HEK293 (cell line): ENCODE data around the gene SF3A1.

Source experiments
- CTCF ChIP-seq: fragments of 450-650 bp; formaldehyde crosslinking; IDR thresholded peaks from 2 replicates; pipeline ENCODE4 v1.5.1; 2016; ENCODE audit warnings: missing biosample characterization, missing genetic modification characterization
- HIC1 ChIP-seq: fragments of 450-650 bp; formaldehyde crosslinking; IDR thresholded peaks from 2 replicates; pipeline ENCODE4 v1.5.1; 2016; ENCODE audit warnings: missing biosample characterization, missing genetic modification characterization
- WT1 ChIP-seq: fragments of 450-650 bp; formaldehyde crosslinking; IDR thresholded peaks from 2 replicates; pipeline ENCODE4 v1.5.1; 2016; ENCODE audit warnings: missing biosample characterization, missing genetic modification characterization
- ZNF10 ChIP-seq: fragments of 450-650 bp; formaldehyde crosslinking; IDR thresholded peaks from 2 replicates; pipeline ENCODE4 v1.5.1; 2017; ENCODE audit warnings: missing biosample characterization, missing genetic modification characterization
- ZNF138 ChIP-seq: fragments of 450-650 bp; formaldehyde crosslinking; IDR thresholded peaks from 2 replicates; pipeline ENCODE4 v1.5.1; 2016; ENCODE audit warnings: missing biosample characterization, missing genetic modification characterization, borderline replicate concordance
- ZNF175 ChIP-seq: fragments of 450-650 bp; formaldehyde crosslinking; IDR thresholded peaks from 2 replicates; pipeline ENCODE4 v1.5.1; 2016; ENCODE audit warnings: missing biosample characterization, missing genetic modification characterization
- ZNF18 ChIP-seq: fragments of 450-650 bp; formaldehyde crosslinking; IDR thresholded peaks from 2 replicates; pipeline ENCODE4 v1.5.1; 2016; ENCODE audit warnings: missing biosample characterization, missing genetic modification characterization
- ZNF398 ChIP-seq: fragments of 450-650 bp; formaldehyde crosslinking; IDR thresholded peaks from 2 replicates; pipeline ENCODE4 v1.5.1; 2017; ENCODE audit warnings: missing biosample characterization, missing genetic modification characterization
- ZSCAN4 ChIP-seq: fragments of 450-650 bp; formaldehyde crosslinking; IDR thresholded peaks from 2 replicates; pipeline ENCODE4 v1.5.1; 2017; ENCODE audit warnings: missing biosample characterization, missing genetic modification characterization

GRCh38 chr22:30334646-30335045, 22.0 kb downstream of the SF3A1 start:
- TF ChIP-seq WT1 (tag by site-specific recombination) (no peak), ZNF10 (no peak), CTCF (tag by site-specific recombination) (no peak), ZSCAN4 (no peak), HIC1 (tag by site-specific recombination) (no peak), ZNF18 (no peak), ZNF138 (tag by site-specific recombination) (no peak), ZNF398 (tag by site-specific recombination) (no peak), ZNF175 (tag by site-specific recombination) (no peak)
